Activated T-cell treated with anti-CD3 and anti-CD28 coated beads for 48 hours (primary cell): ENCODE results near the gene KLHL29.
"Not testable (repeated sequence)": the region's sequence is repeated elsewhere in the genome, so short reads cannot be mapped to it uniquely, and the experiment has no call there.

Experiments used
- DNase-seq: peaks from one replicate; pipeline ENCODE4 v3.0.0-alpha.2; 2020; ENCODE audit warnings: low read depth

The KLHL29 gene

DNA sequence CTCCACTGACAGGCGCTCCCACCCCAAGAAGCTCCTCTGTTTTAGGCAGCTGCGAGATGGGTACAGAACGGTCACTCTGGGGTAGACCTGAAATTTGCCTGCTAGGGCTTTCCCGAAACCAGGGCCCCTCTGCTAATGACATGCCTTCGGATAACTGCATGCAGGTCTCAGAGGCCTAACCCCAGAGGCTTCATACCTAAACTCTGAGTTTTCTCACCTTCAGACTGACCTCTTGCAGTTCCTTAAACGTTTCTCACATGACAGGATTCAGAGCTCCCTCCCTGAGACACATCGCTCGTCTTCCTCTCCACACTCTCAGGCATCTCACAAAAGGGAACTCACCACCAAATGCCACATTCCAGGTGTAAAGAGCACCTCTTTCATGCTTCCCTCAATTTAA is 11.3 kb upstream of the KLHL29 start:
- no peak for DNase-seq

DNA sequence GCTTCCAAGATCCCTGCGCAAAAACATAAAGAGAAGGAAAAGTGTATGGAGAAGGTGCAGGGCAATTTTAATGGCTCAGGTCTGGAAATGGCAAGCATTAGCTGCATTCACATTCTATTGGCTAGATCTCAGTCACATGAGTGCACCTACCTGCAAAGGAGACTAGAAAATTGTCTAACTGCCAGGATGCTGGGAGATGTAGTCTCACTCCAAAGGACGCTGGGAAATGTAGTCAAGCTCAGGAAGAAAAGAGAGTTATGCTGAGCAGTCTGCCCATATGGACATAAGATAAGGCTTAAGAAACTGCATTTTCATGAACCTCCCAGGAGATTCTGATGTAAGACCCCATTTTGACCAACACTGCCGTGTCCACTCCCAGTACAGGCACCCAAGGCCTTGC is 9.5 kb upstream of the KLHL29 start:
- DNase-seq, result no peak

DNA sequence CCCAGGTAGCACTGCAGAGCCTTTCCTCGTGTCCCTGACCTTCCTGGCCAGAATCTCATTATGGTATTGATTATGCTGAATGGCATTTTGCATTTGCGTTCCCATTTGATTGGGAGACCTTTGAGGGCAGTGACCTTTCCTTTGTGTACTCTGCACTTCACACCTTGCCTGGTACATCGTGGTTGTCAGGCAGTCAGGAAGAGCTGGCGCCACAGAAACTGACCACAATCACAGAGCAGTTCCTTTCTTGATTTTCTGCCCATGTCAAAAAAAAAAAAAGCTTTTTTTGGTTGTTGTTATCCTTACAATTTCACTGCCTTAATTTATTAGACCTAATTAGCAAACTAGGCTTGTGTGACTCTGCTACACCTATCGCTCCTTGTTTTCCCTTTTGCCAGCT is 8.9 kb upstream of the KLHL29 start:
- DNase-seq, result no peak

DNA sequence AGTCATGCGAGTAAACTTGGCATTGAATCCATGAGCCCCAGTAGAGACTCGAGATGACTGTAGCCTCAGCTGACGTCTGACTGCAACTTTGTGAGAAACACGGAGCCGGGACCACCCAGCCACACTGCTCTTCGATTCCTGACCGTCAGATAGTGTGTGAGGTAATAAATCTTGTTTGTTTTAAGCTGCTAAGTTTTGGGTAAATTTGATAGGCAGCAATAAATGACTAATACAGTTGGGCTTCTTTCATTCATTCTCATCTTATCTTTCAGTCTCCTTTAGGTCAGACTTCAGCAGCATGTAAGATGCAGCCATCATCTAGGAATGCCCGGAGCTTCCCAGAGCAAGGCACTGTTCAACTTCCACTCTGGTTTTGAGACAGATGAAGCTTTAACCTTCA is 8.0 kb upstream of the KLHL29 start:
- no peak for DNase-seq

DNA sequence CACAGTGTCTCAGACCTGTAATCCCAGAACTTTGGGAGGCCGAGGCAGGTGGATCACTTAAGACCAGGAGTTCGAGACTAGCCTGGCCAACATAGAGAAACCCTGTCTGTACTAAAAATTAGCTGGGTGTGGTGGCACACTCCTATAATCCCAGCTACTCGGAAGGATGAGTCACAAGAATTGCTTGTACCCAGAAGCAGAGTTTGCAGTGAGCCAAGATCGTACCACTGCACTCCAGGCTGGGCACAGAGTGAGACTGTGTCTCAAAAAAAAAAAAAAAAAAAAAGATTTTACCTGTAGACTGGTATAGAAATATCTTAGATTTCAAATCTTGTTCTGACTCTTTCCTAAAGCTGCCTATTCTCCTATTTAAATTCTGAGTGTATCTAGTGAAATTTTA is 7.2 kb upstream of the KLHL29 start:
- DNase-seq, result no peak

DNA sequence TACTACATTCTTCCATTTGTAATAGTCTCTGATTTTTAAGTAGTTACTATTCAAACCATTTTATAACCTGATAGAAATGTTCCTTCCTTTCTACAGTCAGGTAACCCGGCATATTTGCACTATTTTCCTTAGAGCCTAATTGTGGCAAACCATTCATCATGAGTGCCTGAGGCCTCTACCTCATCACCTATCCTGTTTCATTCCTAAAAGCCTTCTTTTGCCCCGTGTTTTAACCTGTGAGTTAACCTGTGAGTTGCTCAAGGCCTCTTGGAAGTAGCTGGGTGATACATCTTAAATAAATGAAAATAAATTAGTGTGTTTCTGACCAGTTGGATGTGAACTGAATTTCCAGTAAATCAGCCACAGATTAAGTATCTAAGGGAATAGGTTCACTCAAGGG is 6.5 kb upstream of the KLHL29 start:
- DNase-seq, result no peak

DNA sequence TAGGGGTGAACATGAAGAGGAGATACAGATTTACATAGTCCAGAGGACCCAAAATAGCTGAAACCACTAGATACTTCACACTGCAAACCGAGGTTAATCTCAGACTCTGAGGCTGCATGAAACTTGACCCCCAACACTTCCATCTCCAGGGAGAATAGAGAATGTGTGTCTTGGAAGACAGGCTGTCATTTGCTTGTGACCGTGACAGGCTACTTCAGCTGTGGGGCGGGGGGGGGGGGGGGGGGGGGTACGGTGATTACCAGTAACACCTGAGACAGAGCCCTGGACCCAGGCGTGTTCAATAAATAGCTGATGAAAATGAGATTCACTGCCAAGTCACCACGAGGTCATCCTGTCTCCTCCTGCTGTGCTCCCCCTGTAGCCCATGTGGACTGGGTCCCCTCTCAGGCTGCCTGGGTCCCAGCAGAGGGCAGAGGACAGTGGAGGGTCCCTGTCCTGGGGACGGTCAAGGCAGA is 5.7 kb upstream of the KLHL29 start:
- DNase-seq, result no peak

DNA sequence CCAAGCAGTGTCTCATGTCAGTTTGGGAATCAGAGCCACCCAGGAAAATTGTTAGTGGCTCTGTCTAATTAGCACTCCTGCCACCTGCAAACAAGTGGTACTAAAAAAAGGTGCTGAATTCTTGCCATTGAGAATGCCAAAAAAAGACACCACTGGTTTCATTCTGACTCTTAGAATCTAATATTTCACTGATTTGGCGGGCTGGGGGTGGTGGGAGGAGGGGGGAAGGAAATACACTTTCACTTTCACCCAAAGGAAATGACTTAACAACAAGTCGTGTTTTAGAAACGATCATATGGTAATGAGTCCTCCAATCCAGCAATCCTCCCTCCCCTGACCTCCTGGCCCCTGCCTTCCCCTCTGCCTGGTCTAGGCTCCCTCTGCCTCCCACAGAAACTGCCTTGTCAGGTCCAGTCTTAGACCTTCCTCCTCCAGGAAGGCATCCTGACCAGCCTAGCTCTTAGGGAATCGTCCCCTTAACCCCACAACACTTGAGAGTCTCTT is 4.4 kb upstream of the KLHL29 start:
- DNase-seq, result peak; percentile 33

DNA sequence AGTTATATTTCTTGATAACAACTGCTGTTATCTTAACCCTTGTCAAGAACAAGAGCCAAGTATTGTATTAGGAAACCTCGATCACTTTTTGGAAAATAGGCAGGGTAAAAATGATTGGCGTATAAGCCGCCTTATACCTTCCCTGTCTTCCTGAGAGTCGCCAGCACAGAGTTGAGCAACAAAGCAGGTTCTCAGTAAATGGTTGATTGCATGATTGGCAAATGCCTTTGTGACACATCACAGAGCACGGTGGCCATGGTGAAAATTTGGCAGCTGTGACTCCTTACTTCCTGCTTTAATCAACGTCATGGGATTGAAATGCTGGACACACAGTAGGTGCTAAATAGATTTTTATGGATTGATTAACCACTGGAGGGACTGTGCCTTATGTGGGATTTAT is 3.9 kb upstream of the KLHL29 start:
- DNase-seq, result no peak

DNA sequence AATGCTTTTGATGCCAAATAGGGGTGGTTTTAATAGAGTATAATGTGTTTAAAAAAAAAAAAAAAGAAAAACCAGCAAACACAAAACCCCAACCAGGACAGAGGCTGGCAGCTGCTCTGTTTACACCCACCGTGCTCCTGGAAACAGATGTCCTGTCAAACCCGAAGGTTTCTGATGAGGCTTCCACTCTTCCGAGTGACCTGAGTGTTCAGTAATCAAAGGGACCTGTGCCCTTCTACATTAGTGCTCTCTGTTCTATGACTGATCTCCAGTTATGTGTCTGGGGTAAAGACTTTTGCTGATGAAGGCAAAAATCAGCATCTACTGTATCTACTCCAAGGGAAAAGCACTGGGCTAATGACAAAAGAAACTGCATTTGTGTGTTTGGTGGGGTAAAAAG is 3.5 kb upstream of the KLHL29 start:
- DNase-seq, result no peak

DNA sequence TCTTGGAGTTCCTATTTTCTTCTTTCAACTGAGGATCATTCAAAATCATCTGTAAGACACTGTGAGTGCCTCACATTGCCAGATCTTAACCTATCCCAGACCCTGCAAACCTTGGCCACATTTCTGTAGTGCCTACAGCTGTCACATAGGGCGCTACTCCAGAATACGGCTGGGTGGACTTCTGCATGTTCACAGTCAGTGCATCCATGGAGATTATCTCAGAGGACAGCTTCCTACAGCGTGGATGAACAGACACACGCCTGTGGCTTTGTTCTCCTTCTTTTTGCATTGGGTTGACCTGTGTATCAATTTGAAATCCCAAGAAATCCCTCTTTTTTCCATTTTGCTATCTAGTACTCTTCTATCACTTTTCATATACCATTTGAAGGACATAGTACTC is 1.9 kb upstream of the KLHL29 start:
- DNase-seq, result no peak

DNA sequence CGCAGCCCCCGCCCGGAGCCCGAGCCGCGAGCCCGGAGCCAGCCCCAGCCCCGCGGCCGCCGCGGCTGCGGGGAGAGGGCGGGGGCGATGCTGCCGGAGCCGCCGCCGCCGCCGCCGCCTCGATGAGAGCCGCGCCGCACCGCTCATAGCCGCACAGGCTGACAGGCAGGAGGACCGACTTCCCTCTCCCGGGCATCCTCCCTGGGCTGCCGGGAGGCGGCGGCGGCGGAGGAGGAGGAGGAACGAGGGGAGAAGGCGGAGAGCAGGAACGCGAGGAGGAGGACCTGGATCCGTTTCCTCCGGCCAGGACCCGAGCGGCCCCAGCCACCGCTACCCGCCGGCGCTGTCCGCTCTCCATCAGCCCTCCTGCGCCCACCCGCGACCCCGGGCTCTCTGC is 370 bp downstream of the KLHL29 start:
- DNase-seq, result no peak

DNA sequence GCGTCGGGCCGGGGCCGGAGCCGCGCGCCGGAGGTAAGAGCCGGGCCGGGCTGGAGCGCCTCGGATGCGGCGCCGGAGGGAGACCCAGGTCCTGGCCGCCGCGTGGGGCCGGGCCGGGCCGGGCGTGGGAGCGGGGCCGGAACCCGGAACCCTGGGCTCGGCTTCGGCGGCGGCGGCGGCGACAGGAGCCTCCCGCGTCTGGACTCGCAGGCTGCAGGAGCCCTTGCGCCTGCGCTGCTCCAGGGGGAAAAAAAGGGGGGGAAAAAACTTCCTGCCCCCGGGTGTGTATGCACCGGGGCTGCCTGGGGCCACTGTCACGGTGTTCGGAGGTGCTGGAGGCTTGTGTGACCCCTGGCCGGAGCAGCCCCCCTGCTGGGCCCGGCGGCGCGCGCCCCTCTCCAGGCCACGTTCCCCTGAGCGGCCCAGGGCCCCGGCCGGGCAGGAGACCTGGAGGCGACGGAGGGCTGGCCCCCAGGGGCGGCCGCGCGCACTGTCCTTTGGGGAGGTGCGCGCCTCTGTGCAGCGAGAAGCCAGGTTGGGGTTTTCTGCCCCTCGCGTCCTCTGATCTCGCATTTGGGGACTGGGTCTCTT is 864 bp downstream of the KLHL29 start:
- DNase-seq, result no peak

DNA sequence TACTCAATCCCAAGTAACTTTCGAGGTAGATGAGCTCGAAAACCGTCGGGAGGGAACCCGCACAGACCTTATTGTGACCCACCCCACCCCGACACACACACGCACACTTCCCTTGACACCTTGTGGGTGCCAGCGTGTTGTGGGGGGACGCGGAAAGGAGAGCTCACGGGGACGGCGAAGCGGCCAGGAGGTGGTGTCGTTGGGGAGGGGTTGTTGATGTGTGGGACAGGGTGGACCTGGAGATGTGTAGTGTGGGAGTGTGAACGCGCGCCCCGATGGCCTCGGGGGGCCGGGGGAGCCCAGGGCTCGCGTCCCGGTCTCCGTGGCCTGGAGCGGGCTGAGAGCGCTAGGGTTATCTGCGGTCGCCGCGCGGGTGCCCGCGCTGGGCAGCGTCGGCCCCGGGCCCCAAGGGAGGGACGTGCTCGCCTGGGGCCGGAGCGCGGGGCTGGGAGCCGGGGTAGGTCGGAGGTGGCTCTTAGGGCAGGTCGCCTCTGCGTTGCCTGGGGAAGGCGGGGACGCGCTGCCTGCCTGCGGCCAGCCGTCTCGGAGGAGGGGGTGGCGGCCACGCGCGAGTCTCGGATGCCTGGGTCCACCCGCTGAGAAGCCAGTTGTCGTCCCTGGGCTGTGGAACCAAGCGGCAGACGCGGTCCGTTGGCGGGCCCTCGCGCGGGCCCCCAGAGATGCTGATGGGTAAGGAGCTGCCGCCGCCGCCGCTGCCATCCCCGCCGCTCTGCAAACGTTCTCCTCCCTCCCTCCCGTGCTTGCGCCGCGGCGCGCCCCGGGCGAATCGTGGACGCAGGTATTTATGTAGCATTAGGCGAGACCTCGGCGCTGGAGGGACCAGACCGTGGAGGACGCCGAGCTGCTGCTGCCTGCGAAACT is 1.6 kb downstream of the KLHL29 start:
- DNase-seq, result no peak

DNA sequence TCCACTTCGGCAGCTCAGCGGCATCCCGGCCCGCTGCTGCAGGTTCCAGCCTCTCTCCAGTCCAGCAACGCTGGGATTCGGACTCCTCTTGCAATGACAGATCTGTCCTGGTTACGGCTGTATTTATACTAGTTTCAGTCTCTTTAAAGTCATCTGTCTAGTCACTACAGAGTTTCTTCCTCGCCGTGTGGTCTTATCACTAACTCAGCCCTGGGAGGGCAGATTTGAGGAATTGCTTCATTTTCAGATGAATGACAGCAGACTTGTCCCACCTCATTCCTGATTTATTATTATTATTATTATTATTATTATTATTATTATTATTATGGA is 2.2 kb downstream of the KLHL29 start:
- no peak for DNase-seq

DNA sequence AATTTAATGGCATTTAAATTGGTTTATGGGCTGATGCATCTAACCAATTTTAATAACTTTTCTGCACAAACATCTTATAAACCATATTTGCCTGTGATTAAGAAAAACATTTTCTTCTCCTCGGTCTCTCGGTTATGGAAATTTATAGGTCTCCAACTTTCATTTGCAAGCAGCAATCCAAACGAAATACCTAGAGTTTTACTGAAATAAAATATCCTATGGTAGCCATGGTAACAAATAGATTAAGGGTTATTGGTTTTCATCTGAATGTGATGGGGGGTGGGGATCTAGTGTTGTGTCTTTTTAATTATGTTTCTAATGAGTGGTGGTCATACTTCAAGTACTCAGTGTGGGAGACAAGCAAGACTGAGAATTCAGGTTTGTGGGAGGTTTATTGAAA is 2.9 kb downstream of the KLHL29 start:
- DNase-seq, result no peak

DNA sequence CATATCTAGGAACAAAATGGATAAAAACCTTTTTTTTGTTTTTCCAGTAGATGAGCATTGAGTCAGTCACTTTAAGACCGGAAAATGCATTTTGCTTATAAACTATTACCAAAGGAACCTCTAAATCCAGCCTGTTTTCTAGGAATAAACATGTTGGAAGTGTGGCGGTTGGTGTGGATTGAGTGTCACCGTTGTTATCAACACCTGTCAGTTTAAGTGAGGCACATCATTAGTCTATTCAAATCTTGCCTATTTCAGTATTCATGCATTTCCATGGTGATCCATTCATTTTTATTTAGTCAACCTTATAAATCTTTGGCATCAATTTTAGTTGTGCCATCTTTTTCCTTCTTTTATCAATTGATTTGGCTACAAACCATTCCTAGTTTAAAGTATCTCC is 3.3 kb downstream of the KLHL29 start:
- DNase-seq, result no peak

DNA sequence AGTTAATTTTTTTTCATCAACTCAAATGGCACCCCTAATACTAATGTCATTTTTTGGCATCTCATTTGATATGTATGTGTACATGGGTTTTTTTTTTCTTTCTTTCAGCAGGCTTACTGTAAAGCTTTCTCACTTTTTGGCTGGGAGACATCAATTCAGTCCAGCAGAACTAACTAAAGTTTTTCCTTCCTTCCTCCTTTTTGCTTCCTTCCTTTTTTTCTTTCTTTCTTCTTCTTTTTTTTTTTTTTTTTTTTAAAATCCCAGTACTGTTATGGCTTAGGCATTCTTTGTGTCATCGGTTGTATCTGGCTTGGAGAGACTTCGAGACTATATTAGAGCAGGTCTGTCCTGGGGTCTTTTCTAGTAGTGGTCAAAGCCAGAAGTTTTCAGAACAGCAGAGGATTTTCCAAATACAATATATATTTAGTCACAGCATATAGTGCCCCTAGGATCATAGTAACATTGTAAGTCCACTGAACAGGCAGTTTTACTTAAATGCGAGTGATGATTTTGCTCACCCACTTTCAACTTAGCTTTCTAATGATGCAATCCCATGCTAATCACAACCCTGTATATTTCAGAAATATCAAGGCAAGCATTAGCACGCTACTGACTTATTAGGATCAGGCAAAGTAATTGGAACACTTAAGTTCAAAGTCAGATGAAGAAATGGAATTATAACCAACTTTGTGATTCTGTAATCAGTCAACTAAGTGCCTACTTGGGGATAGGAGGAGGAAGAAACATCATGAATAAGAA is 4.0 kb downstream of the KLHL29 start:
- DNase-seq, result no peak

DNA sequence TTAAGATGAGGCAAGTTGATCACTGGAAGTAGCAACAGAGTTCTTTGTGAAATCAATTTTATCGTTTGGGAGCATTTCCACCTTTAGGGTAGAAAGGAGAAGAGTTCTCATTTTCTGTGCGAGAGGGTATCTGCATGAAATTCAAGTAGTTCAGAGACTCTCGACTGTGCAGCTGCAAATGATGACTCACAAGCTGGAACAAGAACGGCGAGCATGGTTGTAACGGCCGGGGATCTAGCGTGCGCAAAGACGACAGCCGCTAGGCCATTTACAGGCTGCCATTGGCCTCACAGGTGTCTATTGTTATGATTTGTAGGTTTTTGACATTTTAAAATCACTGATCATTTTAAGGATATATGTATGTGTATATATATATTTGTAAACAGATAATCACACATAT is 5.2 kb downstream of the KLHL29 start:
- DNase-seq, result no peak

DNA sequence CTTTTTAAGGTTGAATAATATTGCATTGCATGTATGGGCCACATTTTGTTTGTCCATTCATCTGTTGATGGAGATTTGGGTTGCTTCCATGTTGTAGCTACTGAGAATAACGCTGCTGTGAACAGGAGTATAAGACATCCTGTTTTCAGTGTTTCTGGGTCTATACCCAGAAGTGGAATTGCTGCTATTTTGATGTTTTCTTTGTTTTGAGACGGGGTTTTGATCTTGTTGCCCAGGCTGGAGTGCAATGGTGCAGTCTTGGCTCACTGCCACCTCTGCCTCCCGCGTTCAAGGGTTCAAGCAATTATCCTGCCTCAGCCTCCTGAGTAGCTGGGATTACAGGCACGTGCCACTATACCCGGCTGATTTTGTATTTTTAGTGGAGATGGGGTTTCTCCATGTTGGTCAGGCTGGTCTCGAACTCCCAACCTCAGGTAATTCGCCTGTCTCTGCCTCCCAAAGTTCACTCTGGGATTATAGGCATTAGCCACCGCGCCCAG is 6.3 kb downstream of the KLHL29 start:
- DNase-seq, result not testable (repeated sequence)

DNA sequence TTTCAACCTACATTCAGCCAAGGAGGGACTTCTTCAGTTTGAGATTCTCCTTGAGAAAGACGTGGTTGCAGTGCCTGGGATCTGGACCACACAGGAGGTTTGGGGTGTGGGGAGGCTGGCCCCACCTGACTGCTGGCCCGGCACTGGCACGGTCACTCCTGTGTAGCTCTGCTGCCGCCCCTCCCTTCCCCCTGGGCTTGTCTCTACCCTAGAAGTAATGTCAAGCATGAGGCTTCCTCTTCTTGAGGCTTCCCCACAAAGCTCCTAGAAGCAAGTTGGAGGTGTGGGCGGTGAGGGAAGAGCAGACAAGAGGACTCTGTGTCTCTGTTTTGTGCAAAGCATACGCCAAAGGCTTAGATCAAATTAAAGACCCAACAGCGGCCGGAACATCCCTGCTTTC is 8.7 kb downstream of the KLHL29 start:
- DNase-seq, result no peak

DNA sequence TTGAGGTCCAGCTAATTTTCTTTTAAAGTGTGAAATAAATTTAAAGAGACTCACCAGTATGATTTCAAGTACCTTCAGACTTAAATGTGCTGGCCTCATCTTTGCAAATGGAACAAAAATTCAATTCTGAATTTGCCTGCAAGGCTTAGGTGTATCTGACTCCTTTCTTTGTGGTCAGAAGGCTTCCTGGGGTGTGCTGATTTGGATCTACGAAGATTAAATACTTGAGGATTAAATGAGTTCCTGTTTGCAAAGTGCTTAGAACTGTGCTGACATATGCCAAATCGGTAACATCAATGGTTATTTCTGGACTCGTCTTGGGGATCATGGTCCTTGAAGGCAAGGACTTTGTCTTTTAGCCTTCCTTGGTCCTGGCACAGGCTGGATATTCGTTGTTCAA is 9.7 kb downstream of the KLHL29 start:
- no peak for DNase-seq

DNA sequence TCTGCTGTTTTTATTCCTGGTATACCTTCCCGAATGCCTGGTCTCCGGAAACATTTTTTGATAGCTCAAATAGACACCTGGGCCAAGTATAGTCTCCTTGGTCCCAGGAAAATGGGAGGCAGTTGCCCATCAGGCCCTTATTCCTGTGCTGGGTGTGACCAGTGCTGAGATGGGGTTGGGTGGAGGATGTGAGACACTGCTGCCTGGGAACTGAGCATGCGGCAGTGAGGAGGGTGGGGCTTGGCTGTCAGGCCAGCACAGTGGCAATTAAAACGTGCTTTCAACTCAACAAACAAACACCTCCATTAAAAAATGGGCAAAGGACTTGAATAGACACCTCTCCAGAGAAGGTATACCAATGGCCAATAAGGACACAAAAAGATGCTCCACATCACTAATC is 12.5 kb downstream of the KLHL29 start:
- DNase-seq, result no peak
